B cell (primary cell): ENCODE data around the gene MSL1. TPM values are rescaled to one million over a fixed set of nuclear protein-coding genes. Genes with fewer than 3 reads are reported as not detected.
A peak's percentile ranks its signal among the peaks of the same experiment; 100 is the strongest.

ENCODE experiments used
- ATAC-seq: fragments of 200-7000 bp; cut with Tn5 transposase; one replicate; pipeline ENCODE4 v1.10.0; 2021; ENCODE audit warnings: low read depth, mild to moderate bottlenecking, moderate number of reproducible peaks, moderate library complexity
- CTCF ChIA-PET: fragments of 350-600 bp; sonication (Branson Sonifier 250); formaldehyde crosslinking; loops from one replicate; lab custom pipeline; 2021; ENCODE audit warnings: antibody characterized with exemption, inconsistent platforms; lab: Charles Lee
- POLR2A ChIA-PET: fragments of 350-600 bp; sonication (Branson Sonifier 250); formaldehyde crosslinking; loops from one replicate; lab custom pipeline; 2021; ENCODE audit warnings: antibody characterized with exemption; lab: Charles Lee
- DNase-seq: peaks from one replicate; pipeline ENCODE4 v3.0.0; 2013
- H2AFZ ChIP-seq: 2 replicates; pipeline ENCODE4 v1.6.1; 2012; ENCODE audit warnings: mild to moderate bottlenecking, low read depth, low read length; ENCODE audit not compliant: insufficient read depth, poor library complexity, severe bottlenecking
- H3K27ac ChIP-seq, 2 donors: 1 replicate in 1 of 2; 2 replicates in 1 of 2; pipeline ENCODE4 v1.5.1; 2012 to 2013; ENCODE audit warnings: low read length in 2 of 2, mild to moderate bottlenecking in 2 of 2, moderate library complexity in 1 of 2
- H3K27me3 ChIP-seq, 4 experiments: fragments of 200-600 bp in 1 of 4; sonication (generic) in 1 of 4; replicated peaks in 1 of 4; 1 replicate in 2 of 4; 2 replicates in 2 of 4; pipeline versions ENCODE4 v1.6.1 to v1.7.0; 2013 to 2016; ENCODE audit warnings: low read length in 3 of 4, mild to moderate bottlenecking in 2 of 4, mixed read lengths in 1 of 4, moderate library complexity in 1 of 4; ENCODE audit not compliant: insufficient read depth in 4 of 4, control insufficient read depth in 3 of 4; ENCODE audit errors: control extremely low read depth in 1 of 4
- H3K36me3 ChIP-seq, 2 experiments: replicated peaks in 1 of 2; 1 replicate in 1 of 2; 2 replicates in 1 of 2; pipeline versions ENCODE4 v1.6.1 to v1.7.1; 2013; ENCODE audit warnings: low read length in 1 of 2; ENCODE audit not compliant: insufficient read depth in 2 of 2, control insufficient read depth in 1 of 2; ENCODE audit errors: control extremely low read depth in 1 of 2, extremely low read depth in 1 of 2
- H3K4me1 ChIP-seq, 2 donors: fragments of 200-600 bp in 1 of 2; sonication (generic) in 1 of 2; 1 replicate in 1 of 2; 2 replicates in 1 of 2; pipeline versions ENCODE4 v1.5.1 to v1.6.1; 2013 to 2017; ENCODE audit warnings: low read length in 2 of 2; ENCODE audit not compliant: control insufficient read depth in 2 of 2, insufficient read depth in 2 of 2
- H3K4me2 ChIP-seq: replicated peaks from 2 replicates; pipeline ENCODE3; 2012; ENCODE audit warnings: mild to moderate bottlenecking, low read depth, low read length; ENCODE audit not compliant: poor library complexity, severe bottlenecking
- H3K4me3 ChIP-seq, 5 experiments: fragments of 200-600 bp in 1 of 5; sonication (generic) in 1 of 5; 1 replicate in 3 of 5; 2 replicates in 2 of 5; pipeline versions ENCODE4 v1.5.1 to v1.7.0; 2011 to 2016; ENCODE audit warnings: low read length in 4 of 5, mild to moderate bottlenecking in 4 of 5, low read depth in 2 of 5, control low read depth in 1 of 5, moderate library complexity in 1 of 5; ENCODE audit not compliant: insufficient read depth in 1 of 5; ENCODE audit errors: control extremely low read depth in 1 of 5, extremely low read depth in 1 of 5
- H3K79me2 ChIP-seq: fragments of 200-600 bp; sonication (generic); one replicate; pipeline ENCODE4 v1.6.0; 2016; ENCODE audit warnings: low read length; ENCODE audit not compliant: control insufficient read depth, insufficient read depth
- H3K9ac ChIP-seq: fragments of 200-600 bp; sonication (generic); 2 replicates; pipeline ENCODE4 v1.6.1; 2017; ENCODE audit warnings: mild to moderate bottlenecking, low read length, moderate library complexity
- H3K9me3 ChIP-seq, 3 donors: one replicate each; pipeline versions ENCODE4 v1.6.1 to v1.7.1; 2013; ENCODE audit warnings: low read length in 2 of 3; ENCODE audit not compliant: control insufficient read depth in 2 of 3, insufficient read depth in 1 of 3; ENCODE audit errors: control extremely low read depth in 1 of 3
- H4K20me1 ChIP-seq: 2 replicates; pipeline ENCODE4 v1.6.0; 2012; ENCODE audit warnings: mild to moderate bottlenecking, low read length; ENCODE audit not compliant: insufficient read depth, control insufficient read depth, poor library complexity, severe bottlenecking
- H3K27ac Mint-ChIP-seq: one replicate; pipeline ENCODE4 v1.8.0; 2021; ENCODE audit warnings: mixed read lengths
- H3K27me3 Mint-ChIP-seq: one replicate; pipeline ENCODE4 v1.8.0; 2021; ENCODE audit warnings: mixed read lengths
- H3K4me1 Mint-ChIP-seq: one replicate; pipeline ENCODE4 v1.8.0; 2021; ENCODE audit warnings: mixed read lengths
- H3K4me3 Mint-ChIP-seq: one replicate; pipeline ENCODE4 v1.8.0; 2021; ENCODE audit warnings: mixed read lengths
- H3K9me3 Mint-ChIP-seq: one replicate; pipeline ENCODE4 v1.8.0; 2022; ENCODE audit warnings: mixed read lengths; ENCODE audit not compliant: insufficient read depth
- CTCF ChIP-seq: fragments of 200-600 bp; IDR thresholded peaks from one replicate; pipeline ENCODE4 v1.8.0; 2022; ENCODE audit warnings: antibody characterized with exemption, mild to moderate bottlenecking
- EZH2 ChIP-seq: IDR thresholded peaks from 2 replicates; pipeline ENCODE4 v1.6.1; 2012; ENCODE audit warnings: borderline replicate concordance, low read depth, mild to moderate bottlenecking, moderate library complexity, low read length; ENCODE audit not compliant: insufficient read depth, poor library complexity, severe bottlenecking
- WGBS: methylation state at CpG from one replicate; pipeline ENCODE4 v1.1.5; 2013; ENCODE audit warnings: missing lambda C conversion rate; ENCODE audit not compliant: insufficient coverage; 5-methylcytosine and 5-hydroxymethylcytosine counted together
- intact Hi-C: fragments of 100-400 bp; cut with micrococcal nuclease; formaldehyde crosslinking; loops from one replicate; pipeline ENCODE4 v1.10.0; 2022
- polyA plus RNA-seq: library from polyadenylated mRNA; depleted of rRNA; stranded (reverse); fragments of >200 nt; gene quantifications from 2 replicates; pipeline ENCODE4 v1.2.3, GENCODE V29; 2012
- total RNA-seq, 2 donors: library from RNA; stranded (reverse); fragments of 120-200 nt in 1 of 2; gene quantifications; 1 replicate in 1 of 2; 2 replicates in 1 of 2; pipeline versions ENCODE4 v1.2.3 to v1.2.4, GENCODE V29; 2013 to 2022

MSL1 gene
- total and polyA plus RNA-seq, 2 donors (not counting 1 experiment from before 2014, with no cell fraction given): 80.1 to 129 TPM

GRCh38 chr17:40111221-40112128, 10.3 kb upstream of the MSL1 start:
- POLR2A ChIA-PET: interaction anchor here (0.6 to 3.5 kb wide), 8 partner anchors 12 to 196 kb away, joined by 3 to 31 read pairs (median 4); partner anchors contain the start of genes CASC3, NR1D1 and THRA
- TF ChIP-seq CTCF (peak; percentile 80), EZH2 (no peak)
- H3K9me3 Mint-ChIP-seq: no peaks in the 10 kb centered on the region
- H3K4me3 Mint-ChIP-seq: peak overlapping the region; percentile 66
- Histone ChIP-seq H3K9ac (peak overlapping the region; percentile 10), H2AFZ (peak overlapping the region; percentile 50), H3K36me3 (no peaks in the 10 kb centered on the region), H3K4me1 (peaks cover 52 to 59% of the 10 kb centered on the region in 2 donors), H3K79me2 (no peaks in the 10 kb centered on the region), H3K4me3 (peak overlapping the region in 3 of 5 experiments; percentile 9 to 24 (median 16)), H3K27me3 (no peaks in the 10 kb centered on the region), H3K9me3 (no peaks in the 10 kb centered on the region), H3K27ac (peak overlapping the region in 1 of 2 donors; percentile 20), H4K20me1 (no peaks in the 10 kb centered on the region), H3K4me2 (peak overlapping the region; percentile 71)
- peaks cover 60% of the 10 kb centered on the region for H3K4me1 Mint-ChIP-seq
- H3K27ac Mint-ChIP-seq: peak overlapping the region; percentile 80
- CTCF ChIA-PET: interaction anchor here (0.6 to 9.0 kb wide), 29 partner anchors 9 to 382 kb away, joined by 3 to 204 read pairs (median 19); partner anchors contain the start of genes CASC3, CSF3, MED24 and MSL1
- ATAC-seq (peak; percentile 53), DNase-seq (peak; percentile 83)
- H3K27me3 Mint-ChIP-seq: no peaks in the 10 kb centered on the region
- intact Hi-C loops: loop anchor here (1.0 to 5.0 kb wide), 4 partner anchors 34 to 306 kb away; partner anchors contain the start of genes TOP2A and WIPF2
- 0% methylated on average over 6 of the region's 12 CpGs for WGBS
